AG09319 (cell line): ENCODE measurements around the gene CD9.
A peak's percentile ranks its signal among the peaks of the same experiment; 100 is the strongest.

Experiments
- DNase-seq: peaks from one replicate; pipeline ENCODE4 v3.0.0-alpha.2; 2010; ENCODE audit warnings: low read depth; ENCODE audit errors: extremely low read depth
- CTCF ChIP-seq: IDR thresholded peaks from 2 replicates; pipeline ENCODE4 v1.5.1; 2011; ENCODE audit warnings: low read depth, mild to moderate bottlenecking, inconsistent platforms, low read length, moderate library complexity

CD9 gene

DNA sequence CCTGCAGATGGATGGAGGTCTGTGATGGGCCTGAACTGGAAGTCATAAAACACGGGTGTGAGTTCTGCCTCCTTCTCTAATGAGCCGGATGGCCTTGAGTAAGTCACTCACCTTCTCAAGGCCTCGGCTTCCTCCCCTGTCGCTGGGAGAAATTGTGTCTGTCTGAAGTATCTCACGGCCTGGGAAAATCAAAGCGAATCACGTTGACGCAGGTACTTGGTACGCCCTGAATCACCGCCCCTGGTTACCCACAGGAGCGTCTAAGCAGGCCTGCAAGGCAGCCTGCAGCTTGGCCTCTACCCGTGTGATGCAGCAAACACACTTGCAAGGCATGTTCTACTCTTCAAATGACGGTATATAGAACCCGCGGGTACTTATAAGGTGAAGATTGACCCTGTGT lies 28.1 kb upstream of the CD9 start:
- DNase-seq, result no peak
- no peak for TF ChIP-seq CTCF

DNA sequence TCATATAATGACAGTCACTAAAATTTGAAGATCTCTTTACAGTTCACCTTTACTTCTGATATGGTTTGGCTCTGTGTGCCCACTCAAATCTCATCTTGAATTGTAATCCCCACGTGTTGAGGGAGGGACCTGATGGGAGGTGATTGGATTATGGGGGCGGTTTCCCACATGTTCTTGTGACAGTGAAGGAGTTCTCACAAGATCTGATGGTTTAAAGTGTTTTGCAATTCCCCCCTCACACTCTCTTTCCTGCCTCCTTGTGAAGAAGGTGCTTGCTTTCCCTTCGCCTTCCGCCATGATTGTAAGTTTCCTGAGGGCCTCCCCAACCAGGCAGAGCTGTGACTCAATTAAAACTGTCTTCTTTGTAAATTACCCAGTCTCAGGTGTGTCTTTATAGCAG lies 27.3 kb upstream of the CD9 start:
- TF ChIP-seq CTCF, result no peak
- no peak for DNase-seq

- DNase-seq, result no peak
- no peak for TF ChIP-seq CTCF
Observed at GRCh38 chr12:6177642-6178358, 22.4 kb upstream of the CD9 start.

GRCh38 chr12:6178981-6179761 lies 21.0 kb upstream of the CD9 start:
- TF ChIP-seq CTCF, result peak; percentile 9
- no peak for DNase-seq

GRCh38 chr12:6180268-6181051 lies 19.7 kb upstream of the CD9 start:
- no peak for DNase-seq
- no peak for TF ChIP-seq CTCF

DNA sequence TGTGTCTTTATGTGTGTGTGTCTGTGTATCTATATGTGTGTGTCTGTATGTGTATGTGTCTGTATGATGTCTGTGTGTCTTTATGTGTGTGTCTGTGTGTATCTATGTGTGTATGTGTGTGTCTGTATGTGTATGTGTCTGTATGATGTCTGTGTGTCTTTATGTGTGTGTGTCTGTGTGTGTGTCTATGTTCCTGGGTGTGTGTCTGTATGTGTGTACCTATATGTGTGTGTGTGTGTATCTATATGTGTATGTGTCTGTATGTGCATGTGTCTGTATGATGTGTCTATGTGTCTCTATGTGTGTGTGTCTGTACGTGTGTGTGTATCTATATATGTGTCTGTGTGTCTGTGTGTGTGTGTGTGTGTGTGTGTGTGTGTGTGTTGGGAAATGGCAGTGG lies 19.0 kb upstream of the CD9 start:
- no peak for TF ChIP-seq CTCF
- DNase-seq, result no peak
